ENCODE measurements around the gene KIR2DL4. TPM values are rescaled to one million over a fixed set of nuclear protein-coding genes. Genes with fewer than 3 reads are reported as not detected.
"Not testable (repeated sequence)": the region's sequence is repeated elsewhere in the genome, so short reads cannot be mapped to it uniquely, and the experiment has no call there.

KIR2DL4 gene
- total RNA-seq, 1 donor from 2014 or later: not detected

GRCh38 chr19:54817670-54818536, 14.5 kb downstream of the KIR2DL4 start:
- Mint-ChIP-seq H3K4me3 (no peak overlapping the region), H3K36me3 (no peaks in the 10 kb centered on the region), H3K27me3 (ENCODE audit: insufficient read depth, low read depth) (peaks cover 10% of the 10 kb centered on the region), H3K4me1 (no peaks in the 10 kb centered on the region), H3K27ac (no peak overlapping the region), H3K9me3 (peaks cover 31% of the 10 kb centered on the region)
- H3K4me2 ChIP-seq: no peak overlapping the region
- H3K9ac ChIP-seq: no peak overlapping the region
- no peaks in the 10 kb centered on the region for H3K79me2 ChIP-seq (ENCODE audit: low read depth)
- H3K4me1 ChIP-seq: no peaks in the 10 kb centered on the region
- no peaks in the 10 kb centered on the region for H3F3A ChIP-seq (ENCODE audit: low read depth)
- no peak overlapping the region for H3K27ac ChIP-seq
- no peak overlapping the region for H2AFZ ChIP-seq (replicated peaks)
- H3K9me3 ChIP-seq (ENCODE audit: low read depth): no peaks in the 10 kb centered on the region
- no peak overlapping the region for H3K4me3 ChIP-seq
- H3K36me3 ChIP-seq: no peaks in the 10 kb centered on the region
- H3K27me3 ChIP-seq: no peaks in the 10 kb centered on the region
- DNase-seq (ENCODE audit: low spot score): no peak
- H4K20me1 ChIP-seq (ENCODE audit: low read depth): no peaks in the 10 kb centered on the region
- no peak for TF ChIP-seq EZH2 (IDR thresholded peaks at IDR 0.05)

- H3K9me3 ChIP-seq (ENCODE audit: low read depth); DNase-seq (ENCODE audit: low spot score); H2AFZ ChIP-seq (replicated peaks); H3F3A ChIP-seq (ENCODE audit: low read depth); H3K79me2 ChIP-seq (ENCODE audit: low read depth); H3K4me2 ChIP-seq; H3K9ac ChIP-seq; H3K36me3 Mint-ChIP-seq; H3K27me3 Mint-ChIP-seq (ENCODE audit: insufficient read depth, low read depth); H3K27ac Mint-ChIP-seq; H3K4me3 ChIP-seq; H3K27me3 ChIP-seq; H3K36me3 ChIP-seq; H3K4me1 Mint-ChIP-seq; H4K20me1 ChIP-seq (ENCODE audit: low read depth); H3K27ac ChIP-seq; H3K4me1 ChIP-seq; H3K4me3 Mint-ChIP-seq: not testable (repeated sequence)
- H3K9me3 Mint-ChIP-seq: peaks cover 13% of the 10 kb centered on the region
Observed at GRCh38 chr19:54824416-54824815, 21.0 kb downstream of the KIR2DL4 start.

GRCh38 chr19:54825326-54825725, 21.9 kb downstream of the KIR2DL4 start:
- not testable (repeated sequence) for H3K4me1 ChIP-seq; H3K27ac Mint-ChIP-seq; H3K79me2 ChIP-seq (ENCODE audit: low read depth); H3K4me1 Mint-ChIP-seq; H4K20me1 ChIP-seq (ENCODE audit: low read depth); H3K9me3 Mint-ChIP-seq; H3K27me3 Mint-ChIP-seq (ENCODE audit: insufficient read depth, low read depth); H2AFZ ChIP-seq (replicated peaks); H3K4me3 Mint-ChIP-seq; H3K9ac ChIP-seq; H3K9me3 ChIP-seq (ENCODE audit: low read depth); DNase-seq (ENCODE audit: low spot score); H3F3A ChIP-seq (ENCODE audit: low read depth); H3K36me3 ChIP-seq; H3K27ac ChIP-seq; H3K36me3 Mint-ChIP-seq; H3K4me3 ChIP-seq; H3K4me2 ChIP-seq; H3K27me3 ChIP-seq

GRCh38 chr19:54828064-54828463, 24.7 kb downstream of the KIR2DL4 start:
- H3K36me3 Mint-ChIP-seq; H3K27me3 ChIP-seq; H3K36me3 ChIP-seq; H3K4me1 Mint-ChIP-seq; H3K27ac ChIP-seq; H3K4me3 Mint-ChIP-seq; DNase-seq (ENCODE audit: low spot score); H3F3A ChIP-seq (ENCODE audit: low read depth); H3K4me3 ChIP-seq; H3K9me3 ChIP-seq (ENCODE audit: low read depth); H3K4me1 ChIP-seq; H3K27me3 Mint-ChIP-seq (ENCODE audit: insufficient read depth, low read depth); H2AFZ ChIP-seq (replicated peaks); H3K9ac ChIP-seq; H3K4me2 ChIP-seq; H4K20me1 ChIP-seq (ENCODE audit: low read depth); H3K27ac Mint-ChIP-seq; H3K79me2 ChIP-seq (ENCODE audit: low read depth): not testable (repeated sequence)
- peaks cover 12% of the 10 kb centered on the region for H3K9me3 Mint-ChIP-seq

GRCh38 chr19:54832496-54832895, 29.1 kb downstream of the KIR2DL4 start, which contains the start of gene KIR2DS4:
KIR2DS4 (plus strand) TSS chr19:54832676.
- H3K36me3 ChIP-seq; DNase-seq (ENCODE audit: low spot score); H3K27ac Mint-ChIP-seq; H3K79me2 ChIP-seq (ENCODE audit: low read depth); H3K36me3 Mint-ChIP-seq; H3K4me1 Mint-ChIP-seq; H4K20me1 ChIP-seq (ENCODE audit: low read depth); H3F3A ChIP-seq (ENCODE audit: low read depth); H2AFZ ChIP-seq (replicated peaks); H3K4me2 ChIP-seq; H3K9me3 ChIP-seq (ENCODE audit: low read depth); H3K27me3 Mint-ChIP-seq (ENCODE audit: insufficient read depth, low read depth); H3K4me3 ChIP-seq; H3K9ac ChIP-seq; H3K27me3 ChIP-seq; H3K27ac ChIP-seq; H3K4me1 ChIP-seq; H3K4me3 Mint-ChIP-seq: not testable (repeated sequence)
- H3K9me3 Mint-ChIP-seq: peaks cover 19% of the 10 kb centered on the region

- H3K4me1 ChIP-seq; DNase-seq (ENCODE audit: low spot score); H3K4me3 Mint-ChIP-seq; H3K27ac ChIP-seq; H3K36me3 Mint-ChIP-seq; H3K9ac ChIP-seq; H3K27ac Mint-ChIP-seq; H3K4me2 ChIP-seq; H4K20me1 ChIP-seq (ENCODE audit: low read depth); H3K36me3 ChIP-seq; H2AFZ ChIP-seq (replicated peaks); H3K4me1 Mint-ChIP-seq; H3F3A ChIP-seq (ENCODE audit: low read depth); H3K27me3 Mint-ChIP-seq (ENCODE audit: insufficient read depth, low read depth); H3K9me3 ChIP-seq (ENCODE audit: low read depth); H3K27me3 ChIP-seq; H3K4me3 ChIP-seq; H3K79me2 ChIP-seq (ENCODE audit: low read depth): not testable (repeated sequence)
- peaks cover 19% of the 10 kb centered on the region for H3K9me3 Mint-ChIP-seq
Observed at GRCh38 chr19:54835126-54835525, 31.7 kb downstream of the KIR2DL4 start.

GRCh38 chr19:54837522-54837921, 34.1 kb downstream of the KIR2DL4 start:
- not testable (repeated sequence) for H3K4me2 ChIP-seq; H3K4me3 ChIP-seq; DNase-seq (ENCODE audit: low spot score); H3K36me3 ChIP-seq; H3K27me3 Mint-ChIP-seq (ENCODE audit: insufficient read depth, low read depth); H3K4me3 Mint-ChIP-seq; H3K27ac ChIP-seq; H3K27ac Mint-ChIP-seq; H3K36me3 Mint-ChIP-seq; H4K20me1 ChIP-seq (ENCODE audit: low read depth); H2AFZ ChIP-seq (replicated peaks); H3K4me1 ChIP-seq; H3F3A ChIP-seq (ENCODE audit: low read depth); H3K9ac ChIP-seq; H3K79me2 ChIP-seq (ENCODE audit: low read depth); H3K27me3 ChIP-seq; H3K9me3 ChIP-seq (ENCODE audit: low read depth); H3K4me1 Mint-ChIP-seq
- peaks cover 17% of the 10 kb centered on the region for H3K9me3 Mint-ChIP-seq

- H3K27ac Mint-ChIP-seq; H3K4me1 ChIP-seq; H3K4me3 Mint-ChIP-seq; H3F3A ChIP-seq (ENCODE audit: low read depth); H3K27me3 ChIP-seq; H3K9ac ChIP-seq; H3K27ac ChIP-seq; H3K4me2 ChIP-seq; H2AFZ ChIP-seq (replicated peaks); H3K79me2 ChIP-seq (ENCODE audit: low read depth); H3K27me3 Mint-ChIP-seq (ENCODE audit: insufficient read depth, low read depth); H3K9me3 ChIP-seq (ENCODE audit: low read depth); H4K20me1 ChIP-seq (ENCODE audit: low read depth); DNase-seq (ENCODE audit: low spot score); H3K36me3 Mint-ChIP-seq; H3K4me1 Mint-ChIP-seq; H3K36me3 ChIP-seq; H3K4me3 ChIP-seq: not testable (repeated sequence)
- H3K9me3 Mint-ChIP-seq: peaks cover 11% of the 10 kb centered on the region
Observed at GRCh38 chr19:54843171-54843570, 39.8 kb downstream of the KIR2DL4 start.
